Measurements from ENCODE around the gene LPO.

LPO gene

GRCh38 chr17:58279016-58279711, 40.8 kb downstream of the LPO start:
- peak; percentile 59 for DNase-seq

GRCh38 chr17:58279736-58280479, 41.5 kb downstream of the LPO start:
- no peak for DNase-seq

- no peak for DNase-seq
Measured at GRCh38 chr17:58280480-58281217, 42.3 kb downstream of the LPO start, which contains the start of gene MPO. TSS of gene MPO (minus strand) at chr17:58280935. CDS start at chr17:58280758, 177 bp downstream.

- no peak for DNase-seq
Measured at GRCh38 chr17:58281511-58282011, 43.2 kb downstream of the LPO start.

- DNase-seq: no peak
Measured at GRCh38 chr17:58282442-58282841, 44.1 kb downstream of the LPO start.

- no peak for DNase-seq
Measured at GRCh38 chr17:58283674-58284612, 45.6 kb downstream of the LPO start.

DNA sequence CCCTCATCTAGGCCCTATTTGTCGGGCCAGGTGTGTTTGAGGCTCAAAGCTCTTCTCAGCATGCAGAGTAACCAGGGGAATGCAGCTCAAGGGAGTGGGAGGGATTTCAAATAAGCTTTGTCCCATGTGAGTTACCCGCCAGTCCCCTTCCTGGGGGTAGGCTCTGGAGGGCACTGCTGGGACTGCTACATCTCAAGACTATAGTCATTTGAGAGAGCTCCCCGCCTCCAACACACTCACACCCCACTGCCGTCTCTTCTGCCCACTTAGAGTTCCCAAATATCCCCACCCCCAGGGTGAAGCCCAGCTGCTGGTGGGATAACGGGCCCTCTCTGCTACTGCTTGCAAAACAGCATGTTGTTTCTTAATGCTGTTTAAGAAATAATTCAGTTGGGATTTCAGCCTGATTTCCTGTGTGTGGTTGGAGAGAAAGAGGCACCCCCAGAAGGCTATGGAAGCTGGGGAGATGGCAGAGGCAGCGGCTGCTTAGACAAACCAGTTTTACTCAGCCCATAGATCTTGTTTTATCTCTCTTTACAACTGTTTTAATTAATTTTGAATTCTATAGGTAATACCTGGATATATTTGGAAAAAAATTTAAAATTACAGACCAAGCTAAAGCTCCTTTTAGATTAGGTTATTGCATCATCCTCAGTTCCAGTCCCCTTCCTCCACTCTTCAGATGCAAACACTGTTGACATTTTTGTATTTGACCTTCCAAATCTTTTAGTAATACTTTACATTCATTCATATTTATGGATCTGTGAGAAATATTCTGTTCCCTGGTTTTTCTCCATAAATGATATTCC, 46.4 kb downstream of the LPO start:
- peak; percentile 68 for DNase-seq

GRCh38 chr17:58285422-58285810, 47.0 kb downstream of the LPO start:
- DNase-seq: no peak

GRCh38 chr17:58289869-58290268, 51.5 kb downstream of the LPO start:
- DNase-seq: no peak

DNA sequence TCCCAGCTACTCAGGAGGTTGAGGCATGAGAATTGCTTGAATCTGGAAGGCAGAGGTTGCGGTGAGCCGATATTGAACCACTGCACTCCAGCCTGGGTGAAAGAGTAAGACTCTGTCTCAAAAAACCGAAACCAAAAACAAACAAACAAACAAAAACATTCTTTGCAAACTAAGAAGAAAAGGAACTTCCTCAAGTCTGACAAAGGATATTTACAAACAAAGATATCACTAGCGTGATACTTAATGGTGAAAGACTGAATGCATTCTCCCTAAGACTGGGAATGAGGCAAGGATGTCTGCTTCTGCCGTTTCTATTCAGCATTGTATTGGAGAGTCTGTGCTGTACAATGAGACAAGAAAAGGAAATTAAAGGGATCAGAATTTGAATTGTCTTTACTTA, 52.9 kb downstream of the LPO start:
- peak; percentile 51 for DNase-seq

GRCh38 chr17:58294034-58294433, 55.6 kb downstream of the LPO start:
- DNase-seq: no peak

DNA sequence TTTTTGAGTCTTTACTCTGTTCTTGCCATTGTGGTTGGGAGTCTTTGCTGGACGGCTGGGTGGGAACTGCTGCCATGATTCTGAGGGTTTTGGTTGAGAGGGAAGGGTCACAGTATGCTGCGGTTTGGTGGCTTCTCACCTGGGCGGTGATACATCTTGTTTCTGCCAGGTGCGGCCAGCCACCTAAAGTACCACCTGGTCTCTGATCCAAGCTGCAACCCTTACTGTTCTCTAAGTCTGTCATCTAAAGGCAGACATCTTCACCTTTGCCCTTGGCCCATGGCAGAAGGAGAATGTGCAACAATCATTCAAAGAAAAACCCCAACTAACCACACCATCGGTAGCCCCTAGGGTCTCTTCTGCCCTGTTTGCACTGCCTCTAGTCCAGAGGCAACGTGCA, 62.0 kb downstream of the LPO start:
- DNase-seq: no peak

- no peak for DNase-seq
Measured at GRCh38 chr17:58301504-58302150, 63.2 kb downstream of the LPO start.

DNA sequence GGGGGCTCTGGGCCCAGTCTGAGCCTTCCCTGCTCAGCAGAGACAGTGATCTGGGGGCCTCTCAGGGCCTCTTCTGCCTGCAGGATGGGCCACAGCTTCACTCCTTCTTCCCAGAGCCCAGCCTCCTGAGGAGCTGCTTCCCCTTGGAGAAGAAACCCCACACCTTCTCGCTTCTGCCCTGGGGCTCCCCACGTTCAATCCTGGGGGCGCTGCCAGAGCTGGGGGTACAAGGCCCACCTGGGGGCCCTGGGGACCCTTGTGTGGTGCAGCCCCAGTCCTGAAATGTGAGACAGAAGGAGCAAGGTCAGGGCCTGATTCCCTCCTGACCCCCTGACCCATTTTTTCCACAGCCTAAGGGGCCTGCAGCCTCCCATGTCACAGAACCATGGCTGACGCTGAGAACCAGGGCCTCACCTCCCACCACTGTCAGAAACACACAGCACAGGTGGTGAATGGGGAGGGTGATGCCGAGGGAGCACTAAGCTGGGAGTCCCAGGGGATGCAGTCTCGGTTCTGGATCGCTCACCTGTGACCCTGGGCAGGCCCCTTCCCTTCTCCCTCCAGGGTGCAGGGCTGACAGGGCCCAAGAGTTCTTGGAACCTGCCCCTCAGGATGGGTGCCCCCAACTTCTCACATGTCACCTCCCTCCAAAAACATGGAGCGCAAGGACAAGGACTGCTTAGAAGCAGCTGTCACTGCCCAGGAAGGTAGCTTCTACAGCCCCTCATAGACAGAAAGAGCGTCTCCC, 64.0 kb downstream of the LPO start:
- DNase-seq: no peak

- no peak for DNase-seq
Measured at GRCh38 chr17:58302919-58303585, 64.7 kb downstream of the LPO start.

DNA sequence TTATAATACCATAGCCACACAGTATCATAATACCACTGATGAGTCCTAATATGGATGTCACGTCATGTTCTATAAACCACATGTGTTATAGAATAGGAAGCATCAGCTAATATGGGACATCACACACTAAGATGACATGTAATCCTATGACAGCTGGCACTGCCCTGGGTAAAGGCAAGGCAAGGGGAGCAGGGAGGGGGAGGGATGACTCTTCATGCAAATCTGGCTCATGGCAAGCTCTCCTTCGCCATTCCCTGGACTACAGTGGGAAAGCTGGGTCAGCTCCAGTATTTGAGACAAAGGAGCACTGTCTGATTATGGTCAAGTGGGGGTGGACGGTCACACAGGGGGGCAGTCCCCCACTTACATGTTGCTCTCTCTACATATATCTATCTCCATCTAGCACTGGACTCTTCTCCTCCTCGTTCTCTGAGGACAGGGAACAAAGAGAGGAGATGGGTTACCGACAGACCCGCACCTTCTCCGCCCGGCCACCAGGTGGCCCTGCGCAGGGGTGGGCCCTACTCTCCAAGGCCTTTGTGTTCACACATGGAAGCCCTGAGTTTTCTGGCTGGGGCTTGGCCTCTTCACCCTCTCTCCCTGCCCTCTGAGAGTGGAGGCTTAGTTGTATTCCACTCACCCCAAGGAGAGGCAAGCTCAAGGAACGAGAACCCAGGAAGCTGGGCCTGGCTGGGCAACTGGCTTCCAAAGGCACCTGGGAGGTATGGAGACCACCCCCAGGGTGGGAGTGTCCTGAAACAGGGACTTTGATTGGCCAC, 65.8 kb downstream of the LPO start:
- DNase-seq: peak; percentile 47

- DNase-seq: no peak
Measured at GRCh38 chr17:58304750-58305486, 66.5 kb downstream of the LPO start.

GRCh38 chr17:58305626-58306025, 67.2 kb downstream of the LPO start:
- no peak for DNase-seq
